ENCODE measurements around the gene KITLG.
"Not testable (repeated sequence)": the region's sequence is repeated elsewhere in the genome, so short reads cannot be mapped to it uniquely, and the experiment has no call there.

KITLG gene

DNA sequence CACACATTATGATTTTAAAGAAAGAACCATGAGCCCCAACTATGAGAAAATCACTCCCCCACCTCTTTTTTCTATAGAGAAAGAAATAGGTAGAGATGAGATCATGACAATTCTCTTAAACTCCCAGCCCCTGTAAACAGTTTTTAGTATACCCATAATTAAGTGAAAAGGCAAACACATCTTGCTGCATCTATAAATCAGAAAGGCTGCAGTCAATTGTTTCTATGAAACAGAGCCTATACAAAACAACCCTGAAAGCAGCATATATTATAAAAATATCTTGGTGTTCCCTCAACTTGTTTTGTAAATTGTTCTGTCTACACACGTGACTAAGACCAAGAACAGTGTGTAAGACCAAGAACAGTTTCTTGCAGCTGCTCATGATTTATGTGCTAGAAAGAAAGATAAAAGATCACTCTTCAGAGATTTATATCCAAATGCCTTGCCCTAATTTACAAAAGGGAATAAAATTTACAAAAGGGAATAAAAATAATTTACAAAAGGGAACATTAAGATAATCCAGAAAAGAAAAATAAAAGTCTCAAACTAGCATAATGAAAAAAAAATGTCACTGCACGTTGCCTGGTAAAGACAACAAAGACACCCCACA is 4.8 kb downstream of the KITLG start:
- DNase-seq, result no peak

DNA sequence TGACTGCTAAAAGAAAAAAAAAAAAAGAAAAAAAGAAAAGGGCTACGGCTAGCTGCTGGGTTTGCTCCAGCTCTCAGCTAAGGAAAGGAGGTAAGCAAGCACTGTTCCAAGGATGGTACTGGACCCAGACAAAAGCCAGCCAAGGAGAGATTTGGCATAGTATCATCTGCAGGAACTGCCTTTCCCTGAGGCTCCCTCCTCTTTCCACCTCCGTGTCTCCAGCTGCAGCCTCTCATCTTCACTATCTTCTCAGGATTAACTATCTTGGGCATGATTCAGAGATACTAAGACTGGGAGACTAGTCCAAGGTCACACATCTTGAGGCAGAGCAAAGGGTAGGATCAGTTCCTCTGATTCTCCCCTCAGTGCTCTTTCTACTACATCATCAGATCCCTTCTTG is 6.0 kb downstream of the KITLG start:
- DNase-seq, result no peak

DNA sequence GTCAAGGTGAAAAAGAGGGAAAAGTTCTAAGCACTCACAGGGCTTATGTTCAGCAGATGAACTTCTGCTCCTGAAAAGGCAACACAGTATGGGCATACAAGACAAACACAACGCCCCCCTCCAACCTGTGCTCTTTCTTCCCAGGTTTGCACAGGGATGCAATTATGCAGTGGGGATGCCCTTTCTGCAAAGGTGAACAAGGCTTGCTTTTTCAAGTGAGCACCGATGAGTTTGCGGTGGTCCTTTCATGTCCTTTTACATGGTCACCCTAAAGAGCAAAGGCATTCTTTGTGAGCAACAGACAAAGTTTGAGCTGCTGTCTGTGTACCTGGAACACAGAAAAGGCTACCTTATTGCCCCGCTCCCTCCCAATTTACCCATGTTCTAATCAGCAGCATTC is 6.7 kb downstream of the KITLG start:
- DNase-seq, result no peak

- no peak for DNase-seq
Observed at GRCh38 chr12:88572781-88573549, 7.3 kb downstream of the KITLG start.

GRCh38 chr12:88571543-88571942 is 8.7 kb downstream of the KITLG start:
- DNase-seq, result no peak

DNA sequence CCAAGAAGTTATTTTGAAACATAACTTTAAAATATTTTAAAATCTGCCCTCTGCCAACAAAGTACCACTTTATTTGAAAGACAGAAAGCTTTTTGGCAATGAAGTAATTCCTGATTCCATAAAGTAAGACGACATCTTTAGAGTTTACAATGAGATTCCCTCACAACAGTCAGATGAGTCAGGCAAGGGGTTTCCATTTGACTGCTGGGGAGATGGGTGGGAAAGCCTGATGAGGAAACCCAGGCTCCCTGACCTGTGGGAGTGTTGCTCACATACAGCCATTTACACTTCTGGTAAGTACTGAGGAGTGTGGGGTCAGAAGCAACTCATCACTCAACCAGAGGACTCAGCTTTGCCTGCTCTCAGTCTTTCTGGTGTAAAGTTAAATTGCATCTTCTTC is 10.2 kb downstream of the KITLG start:
- no peak for DNase-seq

- no peak for DNase-seq
Observed at GRCh38 chr12:88566430-88566829, 13.8 kb downstream of the KITLG start.

DNA sequence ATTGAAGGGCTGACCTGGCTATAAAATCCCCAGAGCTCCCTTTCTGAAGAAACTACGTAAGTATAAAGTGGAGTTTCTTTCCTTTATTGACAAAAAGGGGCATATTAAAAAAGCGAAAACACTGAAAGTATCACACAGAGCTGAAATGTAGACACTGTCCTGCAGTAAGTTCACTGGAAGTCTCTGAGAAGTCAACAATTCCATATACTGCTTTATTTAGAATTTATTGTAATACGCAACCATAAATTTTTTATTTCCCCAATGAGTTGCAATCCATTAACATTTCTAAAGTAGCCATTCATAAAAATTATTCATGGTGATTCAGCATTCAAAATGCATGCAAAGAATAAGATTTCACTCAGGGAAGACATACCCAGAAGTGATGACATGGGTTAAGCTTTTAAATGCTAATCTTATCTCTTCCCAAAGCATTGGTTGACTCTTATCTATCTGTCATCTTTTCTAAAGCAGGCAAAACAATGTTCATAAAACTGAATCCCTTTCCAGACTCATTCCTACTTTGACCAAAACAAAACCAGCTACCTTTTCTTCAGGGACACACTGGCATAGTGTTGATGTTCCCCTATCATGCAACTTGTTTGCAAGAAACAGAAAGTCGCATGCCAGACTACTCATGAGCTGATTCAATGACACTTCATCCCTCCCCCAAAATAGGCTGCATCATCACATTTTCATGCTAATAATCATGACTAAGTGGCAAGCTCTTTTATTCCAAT is 17.3 kb downstream of the KITLG start:
- DNase-seq, result no peak

GRCh38 chr12:88562151-88562550 is 18.1 kb downstream of the KITLG start:
- DNase-seq, result no peak

DNA sequence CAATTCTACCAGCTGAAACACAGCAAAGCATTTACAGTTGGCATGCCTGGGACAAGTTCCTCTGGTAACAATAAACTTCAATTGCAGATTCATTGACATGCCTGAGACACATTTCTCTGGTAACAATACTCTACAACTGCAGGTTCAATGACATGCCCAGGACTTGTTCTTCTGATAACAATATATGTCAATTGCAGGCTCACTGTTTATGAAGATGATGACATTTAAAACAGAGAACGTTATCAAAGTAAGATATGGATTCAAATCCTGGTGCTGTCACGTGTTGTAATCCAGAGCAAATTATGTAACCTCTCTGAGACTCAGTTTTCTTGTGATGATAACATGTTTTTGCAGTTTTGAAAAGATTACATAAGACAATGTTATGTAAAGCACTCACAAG is 20.5 kb downstream of the KITLG start:
- no peak for DNase-seq

DNA sequence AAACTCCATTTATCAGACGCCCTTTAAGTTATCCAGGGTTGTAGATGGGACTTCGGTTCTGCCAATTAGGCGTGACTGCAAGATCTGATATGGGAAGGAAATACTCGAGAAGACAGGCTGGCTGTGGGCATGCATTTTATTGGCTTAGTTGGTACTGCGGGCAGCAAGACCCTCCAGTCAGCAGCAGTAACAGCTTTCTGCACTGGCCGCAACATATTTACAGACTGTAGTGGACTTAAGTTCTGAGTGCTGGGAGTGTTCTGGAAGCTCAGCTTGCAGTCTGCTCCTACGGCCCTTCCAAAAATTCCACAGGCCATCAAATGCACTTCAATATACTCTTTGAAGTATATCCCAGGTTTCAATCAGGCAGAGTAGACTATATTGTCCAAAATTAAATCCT is 21.1 kb downstream of the KITLG start:
- no peak for DNase-seq

- no peak for DNase-seq
Observed at GRCh38 chr12:88558340-88558867, 21.9 kb downstream of the KITLG start.

DNA sequence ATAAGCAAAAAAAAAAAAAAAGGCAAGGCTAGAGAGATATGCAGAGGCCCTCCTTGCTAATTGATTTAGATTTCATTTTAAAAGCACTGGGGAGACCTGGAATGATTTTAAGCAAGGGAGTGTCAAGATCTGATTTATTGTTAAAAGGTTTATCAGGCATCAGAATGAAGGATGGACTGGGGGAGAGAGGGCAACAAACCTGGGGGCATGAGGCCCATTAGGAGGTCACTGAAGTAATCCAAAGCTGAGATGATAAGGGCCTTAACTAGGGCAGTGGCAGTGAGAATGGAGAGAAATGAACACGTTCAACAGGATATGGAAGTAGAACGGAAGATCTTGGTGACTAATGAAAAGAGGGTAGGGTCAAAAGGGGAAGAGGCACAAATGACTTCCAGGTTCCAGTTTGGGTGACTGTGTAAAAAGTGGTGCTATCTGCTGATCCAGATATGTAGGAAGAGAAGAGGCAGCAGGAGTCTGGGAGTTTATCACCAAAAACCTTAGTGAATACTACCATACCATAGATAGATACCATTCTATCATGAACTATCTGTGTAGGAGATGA is 24.0 kb downstream of the KITLG start:
- DNase-seq, result peak; percentile 18 to 19

- DNase-seq, result no peak
Observed at GRCh38 chr12:88553941-88554658, 26.2 kb downstream of the KITLG start.

- DNase-seq, result no peak
Observed at GRCh38 chr12:88552610-88553079, 27.6 kb downstream of the KITLG start.

DNA sequence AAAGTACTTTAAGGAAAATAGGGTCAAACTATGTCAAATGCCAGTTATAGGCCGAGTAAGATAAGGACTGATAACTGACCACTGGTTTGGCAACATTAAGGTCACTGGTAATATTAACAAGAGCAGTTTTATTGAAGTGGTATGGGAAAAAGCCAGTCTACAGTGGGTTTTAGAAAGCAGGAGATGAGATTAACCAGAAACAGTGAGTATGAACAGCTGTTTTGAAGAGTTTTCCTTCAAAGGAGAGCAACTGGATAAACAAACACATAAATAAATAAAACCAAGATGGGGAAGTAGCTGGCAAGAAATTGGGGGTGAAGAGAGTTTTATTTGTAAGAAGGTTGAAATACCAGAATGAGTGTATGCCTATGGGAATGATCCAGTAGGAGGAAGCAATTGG is 30.3 kb downstream of the KITLG start:
- no peak for DNase-seq

DNA sequence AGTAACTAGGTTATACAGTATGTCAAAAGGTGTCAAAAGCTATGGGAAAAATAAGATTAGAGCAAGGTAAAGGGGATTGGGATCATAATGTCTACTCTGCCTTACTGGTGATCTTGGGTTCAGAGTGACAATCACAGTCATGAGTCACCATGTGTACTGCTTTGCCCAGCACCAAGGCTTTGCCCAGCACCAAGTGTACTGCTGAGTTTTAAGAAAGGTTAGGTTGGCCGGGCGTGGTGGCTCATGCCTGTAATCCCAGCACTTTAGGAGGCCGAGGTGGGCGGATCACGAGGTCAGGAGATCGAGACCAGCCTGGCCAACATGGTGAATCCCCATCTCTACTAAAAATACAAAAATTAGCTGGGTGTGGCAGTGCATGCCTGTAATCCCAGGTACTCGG is 32.3 kb downstream of the KITLG start:
- not testable (repeated sequence) for DNase-seq

DNA sequence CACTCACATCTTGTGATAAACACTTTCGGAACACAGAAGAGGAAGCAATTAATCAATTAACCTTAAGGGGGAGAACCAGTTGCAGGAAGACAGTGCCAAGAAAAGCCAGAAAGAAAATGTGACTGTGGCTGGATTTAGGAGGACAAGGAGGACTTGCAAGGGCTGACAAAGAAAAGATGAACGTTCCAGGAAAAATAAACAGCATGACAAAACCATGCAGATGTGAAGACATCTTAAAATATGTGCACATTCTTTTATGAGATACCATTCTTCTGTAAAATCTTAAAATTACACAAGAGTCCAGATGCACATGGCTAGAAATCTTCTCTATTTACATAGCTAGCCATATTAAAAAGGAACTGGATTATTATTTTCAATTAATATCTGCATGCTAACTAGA is 33.4 kb downstream of the KITLG start:
- no peak for DNase-seq

- no peak for DNase-seq
Observed at GRCh38 chr12:88546226-88546625, 34.0 kb downstream of the KITLG start.

DNA sequence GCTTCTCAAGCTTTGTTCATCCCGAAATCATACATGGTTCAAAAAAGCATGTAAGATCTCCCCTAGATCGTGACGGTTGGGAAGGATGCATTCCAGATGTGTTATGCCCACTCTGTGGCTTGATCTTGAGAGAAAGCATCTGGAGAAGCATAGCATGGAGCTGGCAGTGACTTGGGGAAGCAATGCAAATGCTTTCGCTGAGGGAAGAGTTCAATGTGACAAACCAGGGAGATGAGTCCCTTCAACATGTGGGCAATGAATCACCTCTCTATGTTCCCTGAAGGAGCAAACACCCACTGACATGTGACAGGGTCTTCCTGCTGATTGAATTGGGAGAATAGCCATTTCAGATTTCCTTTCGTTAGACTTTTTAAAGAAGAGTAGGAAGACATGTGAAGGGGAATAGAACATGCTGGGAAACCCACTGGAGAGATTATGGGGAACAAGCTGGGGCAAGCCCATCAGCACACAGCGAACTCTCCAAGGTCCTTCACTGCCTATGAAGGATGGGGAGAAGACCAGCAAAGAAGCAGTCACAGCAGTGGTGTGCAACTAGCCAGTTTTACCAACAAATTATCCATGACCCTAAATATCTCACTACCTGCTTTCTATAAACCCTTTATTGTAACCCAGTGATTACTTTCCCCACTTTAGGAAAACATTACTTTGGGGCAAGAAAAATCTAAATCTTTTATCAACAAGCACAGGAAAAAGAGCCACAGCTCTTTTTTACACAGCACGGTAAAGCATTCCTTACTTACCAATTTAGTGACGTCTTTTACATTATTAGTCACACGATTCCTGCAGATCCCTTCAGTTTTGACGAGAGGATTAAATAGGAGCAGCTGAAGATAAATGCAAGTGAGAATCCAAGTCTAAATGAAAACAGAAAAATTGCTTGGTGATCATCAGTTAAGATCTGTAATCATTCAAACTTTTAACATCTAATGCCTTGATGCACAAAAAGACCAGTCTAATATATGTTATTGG is 35.0 kb downstream of the KITLG start:
- no peak for DNase-seq

DNA sequence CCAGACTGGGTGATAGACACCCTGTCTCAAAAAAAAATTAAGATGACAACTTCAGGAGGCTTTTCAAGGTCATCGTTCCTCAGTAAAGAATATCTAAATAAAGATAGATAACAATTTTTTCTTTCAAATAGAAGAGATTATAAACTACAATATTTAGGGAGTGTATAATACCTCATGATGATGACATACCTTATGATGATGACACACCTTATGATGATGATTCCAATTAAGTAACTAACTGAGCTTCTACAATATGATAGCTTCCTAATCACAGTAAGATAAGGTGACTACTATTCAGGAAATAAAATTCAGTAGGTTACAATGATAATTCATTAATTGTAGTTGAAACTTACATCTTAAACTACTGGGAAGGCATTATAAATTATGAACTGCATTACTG is 40.4 kb downstream of the KITLG start:
- no peak for DNase-seq

Measured in inflammatory macrophage (primary cell).